ENCODE measurements around the gene PEF1.

The PEF1 gene, protein sequence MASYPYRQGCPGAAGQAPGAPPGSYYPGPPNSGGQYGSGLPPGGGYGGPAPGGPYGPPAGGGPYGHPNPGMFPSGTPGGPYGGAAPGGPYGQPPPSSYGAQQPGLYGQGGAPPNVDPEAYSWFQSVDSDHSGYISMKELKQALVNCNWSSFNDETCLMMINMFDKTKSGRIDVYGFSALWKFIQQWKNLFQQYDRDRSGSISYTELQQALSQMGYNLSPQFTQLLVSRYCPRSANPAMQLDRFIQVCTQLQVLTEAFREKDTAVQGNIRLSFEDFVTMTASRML

DNA sequence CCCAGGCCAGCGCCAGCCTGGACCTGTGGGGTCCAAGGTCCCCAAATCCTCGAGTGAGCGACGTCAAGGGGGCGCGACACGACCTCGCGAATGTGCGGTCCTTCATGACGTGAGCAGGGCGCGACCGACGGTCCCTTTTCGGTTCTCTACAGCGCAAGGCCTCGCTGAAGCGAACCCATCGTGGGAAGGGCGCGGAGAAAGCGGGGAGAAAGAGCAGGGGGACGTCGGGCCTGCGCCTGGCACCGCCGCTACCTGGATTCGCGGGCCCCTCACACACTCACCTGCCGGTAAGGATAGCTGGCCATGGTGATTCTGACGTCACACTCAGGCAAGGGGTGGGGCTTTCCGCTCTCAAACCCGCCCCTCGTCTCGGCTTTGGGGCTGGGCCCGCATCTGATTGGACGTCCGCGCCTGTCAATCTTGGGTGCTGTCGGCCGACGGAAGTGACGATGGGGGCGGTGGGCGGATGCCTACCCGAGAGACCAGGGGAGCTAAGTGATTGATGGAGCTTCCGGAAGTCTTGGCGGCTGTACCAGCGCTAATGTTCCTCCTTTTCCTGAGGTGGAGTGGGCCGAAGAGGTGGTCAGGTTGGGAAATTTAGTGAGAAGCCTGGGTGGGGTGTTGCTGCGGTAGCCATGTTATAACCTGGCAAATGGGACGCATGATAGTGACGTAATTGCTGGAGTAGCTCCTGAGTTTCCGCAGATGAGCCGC is at the start of gene PEF1:
PEF1 (minus strand) TSS at position 317 of the 714 bp plus-strand sequence; CDS start at position 305, 12 bp downstream.
- peak; percentile 100 for DNase-seq (ENCODE audit: low spot score)

DNA sequence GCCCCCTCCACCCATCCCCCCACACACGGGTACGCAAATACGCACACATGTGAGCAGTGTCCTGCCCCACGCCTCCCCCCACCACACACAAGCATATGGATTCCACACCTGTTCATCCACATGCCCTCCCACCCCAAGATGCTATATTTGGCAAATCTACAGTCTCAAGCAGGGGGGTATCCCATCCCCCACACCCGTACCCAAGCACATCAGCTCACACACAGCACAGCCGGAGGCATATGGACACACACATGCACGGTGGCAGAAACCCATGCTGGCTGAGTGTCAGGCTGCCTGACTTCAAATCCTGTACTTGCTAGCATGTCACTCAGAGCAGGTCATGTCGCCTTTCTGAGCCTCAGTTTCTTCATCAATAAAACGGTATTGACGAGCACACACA is 48.6 kb upstream of the PEF1 start:
- no peak for DNase-seq (ENCODE audit: low spot score)

DNA sequence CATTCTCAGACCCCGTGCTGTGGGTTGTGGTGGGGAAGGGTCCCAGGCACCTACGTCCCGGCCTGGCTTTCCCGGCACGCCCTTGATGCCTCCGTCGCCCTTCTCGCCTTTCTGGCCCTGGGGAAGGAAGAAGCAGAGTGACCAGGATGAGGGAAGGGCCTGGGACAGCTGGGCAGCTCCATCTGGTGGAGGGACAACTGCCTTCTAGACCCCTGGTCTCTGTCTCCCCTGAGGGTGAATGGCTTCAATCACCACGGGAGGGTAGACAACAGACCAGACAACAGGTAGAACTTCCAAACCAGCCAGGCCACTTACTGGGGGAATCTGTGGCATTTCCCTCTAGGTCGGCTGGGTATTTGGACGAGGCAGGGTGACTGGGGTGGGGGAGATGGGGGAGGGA is 47.3 kb upstream of the PEF1 start:
- DNase-seq (ENCODE audit: low spot score): no peak

DNA sequence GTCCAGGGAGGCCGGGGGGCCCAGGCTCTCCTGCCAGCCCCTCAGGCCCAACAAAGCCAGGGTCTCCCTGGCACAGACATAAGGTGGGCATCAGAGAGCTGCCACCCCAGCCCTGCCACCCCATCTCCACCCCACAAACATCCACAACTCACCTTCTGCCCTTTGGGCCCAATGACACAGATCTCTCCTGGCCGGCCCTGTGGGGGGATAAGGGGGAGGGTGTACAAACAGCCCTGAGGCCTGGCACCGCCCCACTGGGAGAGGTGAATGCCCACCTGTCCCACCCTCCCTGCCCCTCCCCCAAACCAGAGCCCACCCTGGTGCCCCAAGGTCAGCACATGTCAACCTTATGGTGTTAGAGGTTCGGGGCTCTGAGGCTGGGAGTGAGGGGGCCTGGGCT is 46.8 kb upstream of the PEF1 start:
- no peak for DNase-seq (ENCODE audit: low spot score)

DNA sequence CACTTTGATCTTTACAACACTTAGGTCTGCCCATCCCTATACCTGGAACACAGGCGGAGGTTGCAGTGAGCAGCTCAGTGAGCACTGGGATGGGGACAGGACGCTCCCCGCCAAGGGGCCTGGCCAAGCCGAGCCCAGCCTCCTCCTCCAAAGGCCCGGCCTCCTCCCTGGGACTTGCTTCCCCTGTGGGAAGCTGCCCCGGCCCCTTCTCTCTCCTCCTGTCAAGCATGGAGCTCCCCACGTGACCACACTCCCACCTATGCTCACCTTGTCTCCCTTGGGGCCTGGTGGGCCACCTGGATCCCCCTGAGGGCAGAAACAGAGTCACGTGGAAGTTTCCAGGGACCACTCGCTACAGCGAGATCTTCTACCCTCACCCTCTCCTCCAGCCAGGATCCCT is 46.2 kb upstream of the PEF1 start:
- DNase-seq (ENCODE audit: low spot score): no peak

DNA sequence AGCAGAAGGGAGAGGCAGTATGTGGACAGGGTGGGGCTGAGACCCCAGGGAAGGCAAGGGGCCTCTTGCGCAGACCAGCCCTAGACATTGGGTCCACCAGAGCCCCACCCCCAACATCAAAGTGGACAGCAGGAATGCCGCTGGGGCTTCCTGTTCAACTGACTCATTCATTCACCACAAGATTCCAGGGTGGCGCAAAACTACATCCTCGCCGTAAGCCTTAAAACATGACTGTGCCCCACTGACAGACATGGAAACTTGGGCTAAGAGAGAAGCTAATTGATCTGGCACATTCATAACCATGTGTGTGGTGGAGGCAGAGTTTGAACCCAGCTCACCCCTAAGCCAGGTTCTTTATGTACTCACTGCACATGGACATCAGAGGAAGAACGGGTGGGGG is 45.2 kb upstream of the PEF1 start:
- peak; percentile 96 for DNase-seq (ENCODE audit: low spot score)

DNA sequence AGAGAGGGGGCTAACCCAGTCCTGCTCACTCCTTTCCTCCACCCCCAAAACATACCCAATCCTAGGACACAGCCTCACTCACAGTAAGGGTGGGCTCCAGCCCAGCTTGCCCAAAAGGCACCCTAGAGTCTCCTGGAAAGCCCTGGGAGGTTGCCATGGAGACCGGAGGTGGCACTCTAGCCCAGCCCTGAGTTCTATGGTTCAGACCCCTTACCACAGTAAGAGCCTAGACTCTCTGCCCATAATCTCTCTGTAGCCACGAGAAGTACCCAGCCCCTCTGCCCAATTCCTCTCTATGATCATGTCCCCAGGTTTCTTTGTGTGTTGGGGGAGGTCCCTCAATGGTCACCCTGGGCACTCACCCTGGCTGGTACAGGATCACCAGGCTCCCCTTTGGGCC is 44.7 kb upstream of the PEF1 start:
- DNase-seq (ENCODE audit: low spot score): no peak

DNA sequence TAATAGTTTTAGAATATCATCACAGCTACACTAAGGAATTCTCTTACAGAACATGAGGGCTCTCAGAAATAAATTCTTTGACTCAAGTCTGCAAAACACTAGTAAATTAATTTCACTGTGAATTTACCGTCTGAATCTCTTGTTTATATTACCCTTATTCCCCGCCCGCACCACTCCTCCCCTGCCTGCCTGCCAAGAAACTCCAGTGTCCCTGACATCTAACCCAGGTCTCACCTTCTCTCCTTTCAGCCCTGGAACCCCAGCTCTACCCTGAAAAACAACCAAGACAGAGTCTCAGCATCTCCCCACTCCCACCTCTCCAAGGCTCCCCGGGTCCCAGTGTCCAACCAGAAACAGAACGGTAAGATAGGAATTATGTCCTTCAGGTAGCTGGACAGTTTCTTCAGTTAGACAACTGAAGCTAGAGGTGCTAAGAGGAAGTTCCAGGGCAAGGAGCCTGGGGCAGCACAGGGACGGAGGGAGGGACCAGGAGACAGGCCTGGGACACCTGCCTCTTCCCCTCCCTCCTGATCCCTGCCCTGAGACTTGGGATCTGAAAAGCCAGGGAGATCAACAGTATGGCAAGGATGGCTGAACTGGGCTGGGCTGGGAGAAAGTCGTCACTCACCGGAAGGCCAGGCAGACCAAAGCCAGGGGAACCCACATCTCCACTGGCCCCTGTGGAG is 43.7 kb upstream of the PEF1 start:
- DNase-seq (ENCODE audit: low spot score): no peak

DNA sequence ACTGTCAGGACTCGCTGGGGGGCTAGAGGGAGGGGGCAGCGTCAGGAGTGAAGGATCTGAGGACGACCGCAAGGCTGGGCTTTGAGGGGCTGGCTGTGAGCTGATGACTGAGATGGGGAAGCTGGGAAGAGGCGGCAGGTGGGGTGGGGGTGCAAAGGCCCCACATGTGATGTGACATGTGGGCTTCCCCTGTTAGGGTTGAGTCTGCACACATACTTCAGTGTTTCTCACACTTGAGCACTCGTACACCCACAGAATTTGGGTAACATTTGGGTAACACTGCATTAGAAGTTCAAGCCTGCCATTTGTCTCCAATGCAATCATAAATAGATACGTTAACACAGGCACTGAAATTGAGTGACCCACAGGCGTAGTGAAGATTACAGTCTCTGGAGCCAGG is 42.9 kb upstream of the PEF1 start:
- DNase-seq (ENCODE audit: low spot score): no peak

DNA sequence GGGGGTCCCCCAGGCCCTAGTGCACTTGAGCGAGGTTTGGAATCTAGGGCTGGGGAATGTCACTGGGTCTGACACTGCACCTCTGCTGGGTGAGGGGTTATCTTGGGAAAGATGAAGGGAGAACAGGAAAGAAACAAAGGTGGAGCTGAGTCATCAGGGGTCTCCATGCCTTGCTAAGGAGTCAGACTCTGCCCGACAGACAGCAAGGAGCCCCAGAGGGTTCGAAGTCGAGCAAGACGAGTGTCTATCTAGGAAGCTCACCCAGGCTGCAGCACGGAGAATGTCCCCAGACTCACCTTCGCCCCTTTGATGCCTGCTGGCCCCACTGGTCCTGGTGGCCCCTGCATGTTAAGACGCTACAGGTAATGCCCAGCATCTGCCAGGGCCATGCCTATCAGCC is 41.1 kb upstream of the PEF1 start:
- no peak for DNase-seq (ENCODE audit: low spot score)

DNA sequence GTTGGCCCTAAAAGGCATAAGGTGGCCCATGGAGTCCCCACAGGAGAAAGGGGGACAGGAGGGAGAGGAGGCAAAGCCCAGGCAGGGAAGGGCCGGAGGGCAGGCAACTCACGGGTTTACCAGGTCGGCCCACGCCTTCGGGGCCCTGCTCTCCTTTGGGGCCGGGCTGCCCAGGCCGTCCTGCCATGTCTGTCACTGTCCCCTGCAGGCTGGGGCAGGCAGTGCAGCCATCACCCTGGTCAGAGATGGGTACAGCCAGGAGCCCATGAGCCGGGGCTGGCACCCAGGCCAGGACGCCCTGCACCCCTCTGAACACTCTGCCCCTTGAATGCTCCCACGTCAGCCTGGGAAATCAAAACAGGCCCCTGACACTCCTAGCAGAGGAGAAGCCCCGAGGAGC is 39.3 kb upstream of the PEF1 start:
- DNase-seq (ENCODE audit: low spot score): no peak

DNA sequence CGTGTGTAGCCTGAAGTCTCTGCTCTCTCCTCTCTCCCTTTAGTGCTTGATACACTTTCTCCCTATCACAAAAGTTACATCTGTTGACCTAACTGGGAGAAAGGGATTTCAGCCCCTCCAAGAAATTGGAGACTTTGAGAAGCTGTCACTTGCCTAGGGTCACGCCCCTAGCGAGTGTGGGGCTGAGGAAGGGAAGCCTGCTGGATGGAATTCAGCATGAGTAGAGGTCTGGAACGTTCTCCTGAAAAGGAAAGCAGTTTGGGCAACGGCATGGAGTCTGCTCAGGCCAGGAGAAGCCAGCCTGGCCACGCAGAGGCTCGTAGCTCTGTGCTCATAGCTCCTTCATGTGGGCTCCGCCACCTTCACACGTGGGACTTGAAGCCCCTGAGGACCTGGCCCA is 36.7 kb upstream of the PEF1 start:
- no peak for DNase-seq (ENCODE audit: low spot score)

DNA sequence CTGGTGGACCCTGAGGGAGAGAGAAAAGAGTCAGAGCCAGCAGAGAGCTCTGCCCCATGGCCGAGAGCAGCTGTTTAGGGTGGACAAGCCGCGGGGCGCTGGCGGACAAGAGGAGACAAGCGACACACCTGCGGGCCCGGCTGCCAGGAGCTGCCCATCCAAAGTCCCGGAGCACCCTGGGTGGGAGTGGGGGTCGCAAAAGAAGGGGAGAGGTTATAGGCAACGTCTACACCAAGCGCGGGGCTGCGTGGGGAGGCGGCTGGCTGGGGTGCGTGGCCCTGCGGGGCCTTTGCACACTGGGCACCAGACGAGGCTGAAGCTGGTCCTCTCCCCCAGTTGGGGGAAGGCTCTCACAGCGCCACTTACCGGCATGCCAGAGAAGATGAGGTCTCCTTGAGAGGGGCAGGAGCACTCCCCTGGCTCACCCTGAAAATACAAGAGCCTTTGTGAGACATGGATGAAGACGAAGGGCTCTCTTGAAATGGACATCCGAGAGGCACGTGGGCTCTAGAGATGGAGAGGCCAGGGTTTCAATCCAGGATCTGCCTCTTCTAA is 35.1 kb upstream of the PEF1 start:
- DNase-seq (ENCODE audit: low spot score): no peak

DNA sequence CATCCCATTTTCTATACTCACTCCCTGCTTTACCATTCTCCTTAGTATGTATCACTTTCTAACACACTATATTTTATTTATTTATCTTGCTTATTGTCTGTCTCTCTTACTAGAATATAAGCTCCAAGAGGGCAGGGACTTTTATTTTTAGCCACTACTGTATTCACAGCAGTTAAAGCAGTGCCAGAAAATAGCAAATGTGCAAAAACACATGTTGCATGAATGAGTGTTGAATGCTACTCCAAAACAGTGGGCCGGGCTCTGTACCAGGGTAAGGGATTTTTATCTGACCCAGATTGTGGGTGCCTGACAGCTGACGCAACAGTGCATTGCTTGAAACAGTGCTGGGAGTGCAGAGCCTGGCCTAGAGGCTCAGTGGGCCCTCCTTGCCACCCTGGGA is 34.4 kb upstream of the PEF1 start:
- no peak for DNase-seq (ENCODE audit: low spot score)

DNA sequence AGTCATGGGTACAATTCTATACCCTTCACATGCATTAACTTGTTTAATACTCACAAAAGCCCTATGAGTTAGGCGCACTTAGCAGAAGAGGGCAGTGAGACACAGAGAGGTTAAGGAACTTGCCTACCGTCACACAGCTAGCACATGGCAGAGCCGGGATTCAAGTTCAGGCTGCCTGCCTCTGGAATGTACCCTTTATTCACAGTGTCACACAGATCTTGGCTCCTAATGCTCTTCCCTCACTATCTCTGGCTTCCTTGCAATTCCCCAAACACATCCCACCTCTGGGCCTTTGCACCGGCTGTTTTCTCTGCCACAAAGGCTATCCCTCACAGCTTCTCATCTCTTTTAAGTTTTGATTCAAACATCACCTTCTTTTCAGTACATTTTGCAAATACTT is 34.0 kb upstream of the PEF1 start:
- DNase-seq (ENCODE audit: low spot score): no peak

DNA sequence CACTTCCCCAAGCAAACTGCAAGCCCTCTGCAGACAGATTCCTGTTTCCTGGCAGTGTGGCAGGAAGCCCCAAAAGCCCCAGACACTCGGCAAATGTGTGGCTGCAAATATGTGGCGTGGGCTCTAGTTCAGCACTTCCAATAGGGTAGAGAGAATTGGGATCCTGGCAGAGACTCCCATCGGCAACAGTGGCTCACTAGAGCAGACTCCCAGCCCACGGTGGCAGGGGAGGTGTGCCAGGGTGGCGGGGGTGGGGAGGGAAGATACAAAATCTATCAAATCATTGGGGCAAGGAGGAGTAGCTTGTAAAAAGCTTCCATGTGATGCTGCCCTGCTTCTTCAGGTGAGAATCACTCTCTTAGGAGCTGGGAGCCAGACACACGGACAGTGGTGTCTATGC is 33.3 kb upstream of the PEF1 start:
- no peak for DNase-seq (ENCODE audit: low spot score)

DNA sequence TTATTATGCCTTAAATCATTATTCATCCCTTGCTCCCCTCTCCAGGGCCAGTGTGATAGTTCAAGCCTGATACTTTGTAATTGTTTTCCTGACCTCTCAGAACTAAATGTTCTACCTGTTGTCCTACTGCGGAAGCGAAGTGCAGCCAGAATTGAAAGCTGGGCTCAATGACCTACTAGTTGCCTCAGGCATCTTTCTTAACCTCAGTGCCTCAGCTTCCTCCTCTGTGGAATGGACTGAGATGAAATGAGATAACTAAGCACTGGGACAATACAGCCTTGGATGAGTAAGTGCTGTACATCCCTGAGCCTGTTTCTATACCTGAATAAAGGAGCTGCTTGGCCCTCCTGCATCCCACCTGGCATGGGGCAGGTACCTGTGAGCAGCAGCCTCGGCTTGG is 32.7 kb upstream of the PEF1 start:
- no peak for DNase-seq (ENCODE audit: low spot score)

DNA sequence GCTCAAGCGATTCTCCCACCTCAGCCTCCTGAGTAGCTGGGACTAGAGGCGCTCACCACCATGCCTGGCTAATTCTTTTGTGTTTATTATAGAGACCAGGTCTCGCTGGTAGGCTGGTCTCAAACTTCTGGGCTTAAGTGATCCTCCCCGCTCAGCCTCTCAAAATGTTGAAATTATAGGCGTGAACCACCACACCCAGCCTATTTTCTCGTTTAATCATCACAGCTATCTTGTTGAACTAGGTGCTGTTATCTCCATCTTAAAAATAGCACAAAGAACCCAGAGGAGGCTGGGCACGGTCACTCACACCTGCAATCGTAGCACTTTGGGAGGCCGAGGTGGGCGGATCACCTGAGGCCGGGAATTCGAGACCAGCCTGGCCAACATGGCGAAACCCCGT is 31.1 kb upstream of the PEF1 start:
- no peak for DNase-seq (ENCODE audit: low spot score)

DNA sequence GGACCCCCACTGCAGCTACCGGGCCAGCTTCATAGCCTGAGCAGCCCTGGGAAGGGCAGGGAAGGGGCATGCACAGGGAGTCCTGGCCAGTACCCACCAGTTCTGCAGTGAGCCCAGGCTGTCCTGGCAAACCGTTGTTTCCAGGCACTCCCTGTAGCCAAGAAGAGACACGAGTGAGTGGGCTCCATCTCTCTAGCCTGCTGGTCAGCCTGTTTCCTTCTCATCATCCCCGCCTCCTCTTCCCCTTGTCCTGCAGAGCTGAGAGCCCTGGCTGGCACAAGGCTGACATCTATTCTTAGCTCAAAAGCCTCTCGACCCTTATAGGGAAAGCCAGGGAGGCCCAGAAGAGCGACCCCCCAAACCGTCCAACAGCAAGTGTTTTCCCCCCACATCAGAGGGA is 30.5 kb upstream of the PEF1 start:
- DNase-seq (ENCODE audit: low spot score): no peak

DNA sequence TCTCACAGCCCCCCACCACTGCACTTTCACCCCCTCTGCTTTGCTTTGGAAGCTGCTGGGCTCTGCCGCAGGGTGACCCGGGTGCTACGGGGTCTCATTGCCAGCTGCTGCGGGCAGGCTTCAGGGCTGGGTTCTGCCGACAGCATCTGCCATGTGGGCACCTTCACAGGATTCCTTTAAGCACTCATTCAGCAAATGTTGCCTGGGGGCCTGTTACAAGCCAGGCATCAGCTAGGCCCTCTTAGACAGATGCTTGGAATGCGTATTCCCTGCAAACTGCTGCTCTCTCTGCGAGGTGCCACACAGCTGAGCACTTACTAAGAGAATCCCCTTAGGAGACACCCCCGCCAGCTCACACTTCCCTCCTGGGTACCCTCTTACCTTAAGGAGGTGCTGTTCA is 29.9 kb upstream of the PEF1 start:
- no peak for DNase-seq (ENCODE audit: low spot score)

DNA sequence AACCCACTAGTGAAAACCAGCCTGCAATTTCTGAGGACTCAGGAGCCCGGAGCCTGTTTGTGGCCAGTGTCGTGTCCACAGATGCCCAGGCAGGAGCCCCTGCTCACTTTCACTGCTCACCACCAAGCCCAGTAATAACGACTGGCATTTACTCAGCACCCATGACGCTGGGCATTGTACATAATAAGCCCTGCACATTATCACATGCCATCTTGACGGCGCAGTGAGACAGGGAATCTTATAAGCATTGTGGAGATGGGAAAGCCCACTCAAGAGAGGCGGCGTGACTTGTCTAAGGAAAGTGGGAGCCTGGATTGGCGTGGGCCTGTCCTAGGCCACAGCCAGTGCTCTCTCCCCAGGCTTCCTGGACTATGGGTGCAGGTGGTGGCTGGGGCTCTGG is 28.8 kb upstream of the PEF1 start:
- DNase-seq (ENCODE audit: low spot score): no peak

DNA sequence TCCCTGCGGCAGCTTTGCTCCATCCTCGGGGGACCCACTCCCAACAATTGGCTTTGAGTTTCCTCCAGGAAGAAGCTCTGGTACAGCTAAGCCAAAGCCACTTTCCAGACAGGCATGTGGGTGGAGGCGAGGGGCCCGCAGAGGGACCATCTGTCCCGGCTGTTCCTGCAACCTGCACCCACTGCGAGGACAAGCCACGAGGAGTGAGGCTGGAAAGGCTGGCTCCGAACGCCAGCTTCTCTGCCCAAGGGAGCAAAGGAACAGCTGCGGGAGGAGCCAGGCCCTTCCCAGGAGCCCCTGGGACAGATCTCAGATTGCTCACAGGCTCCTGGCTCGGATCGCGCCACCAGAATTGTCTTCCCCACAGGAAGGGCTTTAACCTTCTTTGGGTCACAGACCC is 28.3 kb upstream of the PEF1 start:
- no peak for DNase-seq (ENCODE audit: low spot score)

DNA sequence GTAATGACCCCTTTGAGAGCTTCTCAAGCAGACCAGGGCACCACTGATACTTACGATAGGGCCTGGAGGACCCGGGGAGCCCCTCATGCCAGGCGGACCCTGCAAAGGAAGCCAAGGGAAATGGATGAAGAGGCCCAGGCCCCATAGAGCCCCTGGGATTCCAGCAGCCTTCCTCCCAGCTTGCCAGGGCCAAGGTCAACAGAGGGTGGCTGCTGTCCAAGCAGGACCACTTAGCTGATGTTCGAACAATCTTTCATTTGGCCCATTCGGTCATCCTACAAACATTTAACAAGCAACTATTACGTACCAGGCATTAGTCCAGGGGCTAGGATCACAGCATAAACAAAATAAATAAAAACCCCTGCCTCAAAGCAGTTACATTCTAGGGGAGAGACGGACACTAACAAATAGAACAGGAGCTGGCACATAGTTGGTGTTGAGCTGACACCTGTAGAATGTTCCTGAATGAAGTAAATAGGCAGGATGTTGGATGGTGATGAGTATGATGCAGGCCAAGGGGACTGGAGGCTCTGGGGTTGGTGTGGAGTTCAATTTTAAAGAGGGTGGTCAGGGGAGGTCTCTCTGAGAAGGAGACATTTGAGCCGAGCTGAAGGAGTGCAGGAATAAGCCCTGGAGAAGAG is 27.0 kb upstream of the PEF1 start:
- no peak for DNase-seq (ENCODE audit: low spot score)

Measured in AG08395 (cell line).